ENCODE measurements around the gene AGAP1. TPM values are rescaled to one million over a fixed set of nuclear protein-coding genes. Genes with fewer than 3 reads are reported as not detected.

The AGAP1 gene
- total and polyA plus RNA-seq, 7 donors = 10.8 to 42.7 (median 18.6) TPM

DNA sequence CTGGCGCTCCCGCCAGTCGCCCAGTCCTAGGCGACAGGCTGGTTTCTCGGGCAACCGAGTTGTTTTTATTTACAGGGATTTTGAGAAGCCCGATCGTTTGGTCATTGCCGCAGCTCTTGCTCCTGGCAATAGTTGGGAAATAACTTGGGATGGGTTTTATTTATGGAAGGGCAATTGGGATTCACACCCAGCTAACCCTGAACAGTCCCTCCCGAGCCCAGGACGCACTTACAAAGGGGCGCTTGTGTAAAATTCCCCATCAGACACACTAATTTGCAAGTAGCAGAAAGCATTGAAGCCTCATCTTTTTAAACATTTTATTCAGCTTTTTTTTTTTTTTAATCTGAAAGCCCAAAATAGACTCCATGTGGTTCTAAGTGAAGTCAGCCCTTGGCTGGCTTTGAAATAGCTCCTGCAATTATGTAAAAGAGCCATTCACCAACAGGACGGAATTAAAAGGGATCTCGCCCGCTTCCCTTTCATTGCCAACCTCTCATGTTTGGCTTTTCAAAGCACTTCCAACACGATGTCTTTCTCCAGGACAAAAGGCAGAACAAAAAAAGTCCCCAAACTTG is 677.9 kb downstream of the AGAP1 start:
- WGBS, 2 donors = 4 to 9% methylated on average over 16 of the region's 16 CpGs
- Histone ChIP-seq H3K36me3 (no peaks in the 10 kb centered on the region), H3K27ac (no peak overlapping the region), H3K4me1 (peaks cover 0 to 47% (median 44%) of the 10 kb centered on the region in 4 donors), H3K4me3 (no peak overlapping the region), H3K9me3 (no peaks in the 10 kb centered on the region), H3K27me3 (peaks cover 76 to 100% (median 95%) of the 10 kb centered on the region in 3 donors)
- no peak for TF ChIP-seq EP300 (IDR thresholded peaks at IDR 0.05)
- no peak for TF ChIP-seq POLR2A (IDR thresholded peaks at IDR 0.05)
- no peak for TF ChIP-seq POLR2AphosphoS5 (IDR thresholded peaks at IDR 0.05)
- TF ChIP-seq, protein P1, sequence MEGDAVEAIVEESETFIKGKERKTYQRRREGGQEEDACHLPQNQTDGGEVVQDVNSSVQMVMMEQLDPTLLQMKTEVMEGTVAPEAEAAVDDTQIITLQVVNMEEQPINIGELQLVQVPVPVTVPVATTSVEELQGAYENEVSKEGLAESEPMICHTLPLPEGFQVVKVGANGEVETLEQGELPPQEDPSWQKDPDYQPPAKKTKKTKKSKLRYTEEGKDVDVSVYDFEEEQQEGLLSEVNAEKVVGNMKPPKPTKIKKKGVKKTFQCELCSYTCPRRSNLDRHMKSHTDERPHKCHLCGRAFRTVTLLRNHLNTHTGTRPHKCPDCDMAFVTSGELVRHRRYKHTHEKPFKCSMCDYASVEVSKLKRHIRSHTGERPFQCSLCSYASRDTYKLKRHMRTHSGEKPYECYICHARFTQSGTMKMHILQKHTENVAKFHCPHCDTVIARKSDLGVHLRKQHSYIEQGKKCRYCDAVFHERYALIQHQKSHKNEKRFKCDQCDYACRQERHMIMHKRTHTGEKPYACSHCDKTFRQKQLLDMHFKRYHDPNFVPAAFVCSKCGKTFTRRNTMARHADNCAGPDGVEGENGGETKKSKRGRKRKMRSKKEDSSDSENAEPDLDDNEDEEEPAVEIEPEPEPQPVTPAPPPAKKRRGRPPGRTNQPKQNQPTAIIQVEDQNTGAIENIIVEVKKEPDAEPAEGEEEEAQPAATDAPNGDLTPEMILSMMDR (IDR thresholded peaks at IDR 0.05) = no peak
- no peak for DNase-seq
- intact Hi-C loops (cut with DNase I) = no loop called here

DNA sequence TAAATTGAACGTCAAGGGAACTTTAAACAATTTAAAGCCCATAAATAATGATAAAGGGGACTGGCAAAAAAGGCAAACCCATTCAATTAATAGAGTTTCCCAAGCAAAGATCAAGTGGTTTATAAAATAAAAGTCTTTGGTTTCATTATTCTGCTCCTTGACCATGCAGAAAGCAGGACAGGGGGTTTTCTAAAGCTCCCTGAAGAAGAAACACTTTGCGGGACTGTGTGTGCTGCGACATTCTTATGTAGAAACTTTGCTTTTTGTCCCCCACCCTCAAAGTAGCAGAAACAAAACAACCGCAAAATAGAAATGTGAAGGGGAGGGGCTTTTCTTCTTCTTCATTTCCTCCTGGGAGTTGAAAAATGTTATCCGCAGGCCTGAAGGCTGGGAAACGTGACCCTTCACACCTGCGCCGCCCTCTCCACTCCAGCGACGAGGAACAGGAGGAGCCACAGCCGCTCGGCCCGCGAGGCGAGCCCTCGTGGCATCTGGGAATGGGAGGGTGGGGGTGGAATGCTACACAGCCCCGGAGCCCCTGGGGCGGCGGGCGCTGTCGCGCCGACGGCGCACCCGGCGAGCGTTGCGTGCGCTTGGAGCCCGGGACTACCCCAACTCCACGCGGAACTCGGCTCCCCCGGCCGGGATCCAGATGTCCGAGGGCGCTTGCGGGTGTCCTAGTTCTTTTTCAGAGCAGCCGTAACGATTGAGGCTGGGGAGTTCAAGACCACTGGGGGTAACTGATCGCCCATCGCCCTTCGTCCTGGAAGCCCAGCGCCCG is 678.6 kb downstream of the AGAP1 start:
- DNase-seq = peak; percentile 44
- no peaks in the 10 kb centered on the region for H3K36me3 ChIP-seq
- 5 to 6% methylated on average over 46 of the region's 46 CpGs for WGBS, 2 donors
- no peak overlapping the region for H3K4me3 ChIP-seq
- H3K9me3 ChIP-seq = no peaks in the 10 kb centered on the region
- H3K27ac ChIP-seq = no peak overlapping the region
- peaks cover 76 to 100% (median 95%) of the 10 kb centered on the region in 3 donors for H3K27me3 ChIP-seq
- H3K4me1 ChIP-seq = peaks cover 0 to 41% (median 37%) of the 10 kb centered on the region in 4 donors
- intact Hi-C loops (cut with DNase I) = no loop called here
- TF ChIP-seq, protein P1 (IDR thresholded peaks at IDR 0.05) = no peak
- no peak for TF ChIP-seq POLR2AphosphoS5 (IDR thresholded peaks at IDR 0.05)
- TF ChIP-seq POLR2A (IDR thresholded peaks at IDR 0.05) = no peak
- no peak for TF ChIP-seq EP300 (IDR thresholded peaks at IDR 0.05)

DNA sequence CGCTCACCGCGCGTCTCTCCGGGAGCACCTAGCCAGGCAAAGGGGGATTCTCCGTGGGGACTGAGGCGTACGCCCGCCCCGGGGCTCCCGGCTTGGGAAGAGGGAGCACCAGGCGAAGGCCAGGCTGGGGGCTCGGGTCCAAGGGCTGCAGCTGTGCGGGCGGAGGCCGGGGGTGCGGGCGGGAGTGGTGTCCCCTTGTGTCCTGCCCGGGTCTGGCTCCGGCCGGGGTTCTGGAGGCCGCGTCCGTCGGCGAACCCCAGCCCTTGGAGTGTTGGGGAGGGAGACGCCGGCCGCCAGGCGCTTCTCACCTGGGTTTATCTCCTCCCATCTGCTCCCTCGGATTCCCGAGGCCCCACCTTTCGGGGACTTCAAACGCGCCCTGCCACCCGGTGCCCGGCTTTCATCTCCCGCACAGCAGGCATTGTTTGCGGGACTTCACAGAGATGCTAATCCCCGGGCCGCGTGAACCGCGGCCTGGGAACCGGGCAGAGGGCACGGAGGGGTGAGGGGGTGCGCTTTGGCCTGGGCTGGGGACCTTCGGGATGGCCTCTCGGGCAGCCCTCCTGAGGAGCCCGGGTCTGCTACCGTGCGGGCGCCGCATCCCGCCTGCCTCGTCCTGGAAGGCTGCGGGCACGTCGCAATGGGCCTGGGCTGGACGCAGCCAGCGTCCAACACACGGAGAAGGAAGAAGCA is 679.3 kb downstream of the AGAP1 start:
- H3K9me3 ChIP-seq = no peaks in the 10 kb centered on the region
- H3K4me1 ChIP-seq = peaks cover 0 to 41% (median 36%) of the 10 kb centered on the region in 4 donors
- intact Hi-C loops (cut with DNase I) = no loop called here
- H3K27me3 ChIP-seq = peaks cover 70 to 100% (median 94%) of the 10 kb centered on the region in 3 donors
- no peak overlapping the region for H3K4me3 ChIP-seq
- no peaks in the 10 kb centered on the region for H3K36me3 ChIP-seq
- WGBS, 2 donors = 5 to 6% methylated on average over 62 of the region's 62 CpGs
- H3K27ac ChIP-seq = no peak overlapping the region
- DNase-seq = peak; percentile 53
- TF ChIP-seq, protein P1 (IDR thresholded peaks at IDR 0.05) = no peak
- TF ChIP-seq EP300 (IDR thresholded peaks at IDR 0.05) = no peak
- TF ChIP-seq POLR2AphosphoS5 (IDR thresholded peaks at IDR 0.05) = no peak

DNA sequence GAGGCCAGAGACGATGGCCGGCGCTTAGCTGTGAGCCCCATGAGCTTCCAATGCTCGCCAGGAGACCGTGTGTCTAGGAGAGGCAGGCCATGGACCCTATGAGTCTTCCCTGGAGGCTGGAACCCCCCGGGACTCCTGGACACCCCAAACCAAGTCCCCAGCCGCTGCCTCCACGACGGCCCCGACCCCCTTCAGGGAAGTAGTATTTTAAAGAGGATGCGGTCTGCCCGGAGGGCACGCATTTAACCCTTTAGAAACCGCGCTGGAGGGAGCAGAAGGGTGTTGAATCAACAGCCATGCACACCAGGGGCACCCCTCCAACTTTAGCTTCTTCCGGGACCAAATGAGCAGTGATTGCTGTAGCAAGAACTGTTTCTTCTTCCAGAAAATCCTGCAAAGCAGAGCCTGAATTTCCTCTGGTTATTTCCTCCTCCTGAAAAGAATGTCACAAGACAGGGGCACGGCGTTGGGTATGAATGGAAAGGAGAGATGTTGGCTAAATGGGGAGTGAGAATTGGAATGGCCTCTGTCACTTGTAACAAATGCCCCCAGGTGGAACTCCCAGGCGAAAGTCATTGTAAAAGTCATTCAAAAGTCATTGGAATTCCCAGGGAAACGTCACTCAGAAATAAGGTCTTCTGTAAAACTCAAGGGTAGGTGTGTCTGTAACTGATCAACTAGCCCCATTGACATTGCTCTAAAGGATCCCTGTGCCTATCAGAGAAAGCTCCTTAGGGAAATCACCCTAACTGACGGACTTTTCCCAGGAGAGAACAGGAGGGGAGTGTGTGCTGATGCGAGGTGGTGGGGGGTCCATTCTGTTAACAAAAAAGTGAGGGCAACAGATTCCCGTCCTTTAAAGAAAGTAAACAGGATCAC is 680.1 kb downstream of the AGAP1 start:
- DNase-seq = no peak
- no peak overlapping the region for H3K4me3 ChIP-seq
- H3K27me3 ChIP-seq = peaks cover 68 to 100% (median 93%) of the 10 kb centered on the region in 3 donors
- peaks cover 0 to 41% (median 35%) of the 10 kb centered on the region in 4 donors for H3K4me1 ChIP-seq
- 2 to 7% methylated on average over 23 of the region's 23 CpGs for WGBS, 2 donors
- H3K36me3 ChIP-seq = no peaks in the 10 kb centered on the region
- TF ChIP-seq POLR2AphosphoS5 (IDR thresholded peaks at IDR 0.05) (no peak), POLR2A (IDR thresholded peaks at IDR 0.05) (no peak), EP300 (IDR thresholded peaks at IDR 0.05) (no peak)
- TF ChIP-seq, protein P1 (IDR thresholded peaks at IDR 0.05) = no peak
- no peaks in the 10 kb centered on the region for H3K9me3 ChIP-seq
- no peak overlapping the region for H3K27ac ChIP-seq
- intact Hi-C loops (cut with DNase I) = no loop called here

All from sigmoid colon (tissue), 7 donors.